Forelimb muscle (tissue), 1 donor: ENCODE data around the gene GABRE. TPM values are rescaled to one million over a fixed set of nuclear protein-coding genes. Genes with fewer than 3 reads are reported as not detected.

Source experiments
- DNase-seq: peaks from one replicate; pipeline ENCODE4 v3.0.0-alpha.2; 2013; ENCODE audit warnings: low read depth
- polyA plus RNA-seq: library from polyadenylated mRNA; unstranded; fragments of 120-200 nt; gene quantifications from one replicate; pipeline ENCODE4 v1.2.1, GENCODE V29; 2013; ENCODE audit not compliant: insufficient read length

GABRE gene, protein sequence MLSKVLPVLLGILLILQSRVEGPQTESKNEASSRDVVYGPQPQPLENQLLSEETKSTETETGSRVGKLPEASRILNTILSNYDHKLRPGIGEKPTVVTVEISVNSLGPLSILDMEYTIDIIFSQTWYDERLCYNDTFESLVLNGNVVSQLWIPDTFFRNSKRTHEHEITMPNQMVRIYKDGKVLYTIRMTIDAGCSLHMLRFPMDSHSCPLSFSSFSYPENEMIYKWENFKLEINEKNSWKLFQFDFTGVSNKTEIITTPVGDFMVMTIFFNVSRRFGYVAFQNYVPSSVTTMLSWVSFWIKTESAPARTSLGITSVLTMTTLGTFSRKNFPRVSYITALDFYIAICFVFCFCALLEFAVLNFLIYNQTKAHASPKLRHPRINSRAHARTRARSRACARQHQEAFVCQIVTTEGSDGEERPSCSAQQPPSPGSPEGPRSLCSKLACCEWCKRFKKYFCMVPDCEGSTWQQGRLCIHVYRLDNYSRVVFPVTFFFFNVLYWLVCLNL
- 51.0 TPM for polyA plus RNA-seq

GRCh38 chrX:151974336-151975227 is at the start of gene GABRE:
TSS of gene GABRE (minus strand) at chrX:151974676. CDS start at chrX:151974625, 51 bp downstream.
- peak; percentile 14 for DNase-seq

DNA sequence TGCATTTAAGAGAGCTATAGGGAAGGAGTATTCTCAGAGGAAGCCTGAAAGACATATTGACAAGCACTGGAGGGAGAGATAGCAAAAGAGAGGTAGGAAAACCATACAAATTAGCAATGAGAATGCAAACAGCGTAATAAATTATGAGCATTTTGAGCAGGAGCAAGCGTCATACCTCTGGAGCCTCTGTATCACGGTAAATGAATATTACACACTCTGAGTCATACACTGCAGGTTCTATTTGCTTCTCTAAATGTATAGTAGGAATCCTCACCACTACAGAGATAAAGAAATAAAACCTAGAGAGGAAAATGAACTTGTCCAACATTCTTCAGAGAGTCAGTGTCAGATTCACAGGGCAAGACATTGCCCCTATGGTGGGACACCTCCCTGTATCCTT is 46.4 kb upstream of the GABRE start:
- DNase-seq: no peak

- DNase-seq: no peak
These were observed 25.3 kb upstream of the GABRE start for GRCh38 chrX:151999813-152000212.

- DNase-seq: no peak
These were observed 23.1 kb upstream of the GABRE start for GRCh38 chrX:151997539-151997938.

DNA sequence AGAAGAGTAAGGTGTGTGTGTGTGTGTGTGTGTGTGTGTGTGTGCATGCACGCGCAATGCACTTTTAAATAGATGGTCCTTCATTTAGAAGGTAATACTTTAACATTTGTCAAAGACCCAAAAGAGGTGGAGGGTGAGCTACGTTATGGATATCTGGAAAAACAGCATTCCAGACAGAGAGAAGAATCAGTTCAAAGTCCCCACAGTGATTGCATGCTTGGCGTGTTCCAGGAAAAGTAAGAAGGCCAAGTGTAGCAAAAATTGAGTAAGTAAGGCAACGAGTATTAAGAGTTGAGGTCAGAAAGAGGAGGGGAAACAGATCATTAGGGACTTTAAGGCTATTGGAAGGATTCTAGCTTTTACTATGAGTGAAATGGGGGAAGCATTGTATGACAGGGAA is 21.9 kb upstream of the GABRE start:
- DNase-seq: no peak

DNA sequence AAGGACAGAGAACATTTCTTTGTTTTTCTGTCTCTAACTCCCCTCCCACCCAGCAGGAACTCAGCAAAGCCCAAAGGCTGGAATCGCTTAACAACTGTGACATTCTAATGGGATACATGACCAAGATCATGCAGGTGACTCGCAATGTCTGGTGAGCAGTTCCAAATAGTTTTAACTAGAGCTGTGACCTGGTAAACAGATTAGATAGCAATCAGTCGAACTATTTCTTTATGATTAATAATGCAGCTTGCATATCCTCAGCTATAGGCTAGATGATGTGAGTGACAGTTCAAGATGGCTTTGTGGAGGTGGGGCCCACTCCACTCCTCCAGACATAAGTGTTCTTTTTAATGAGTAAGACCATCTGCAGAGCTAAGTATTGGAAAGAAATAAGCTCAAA is 20.0 kb upstream of the GABRE start:
- DNase-seq: no peak

DNA sequence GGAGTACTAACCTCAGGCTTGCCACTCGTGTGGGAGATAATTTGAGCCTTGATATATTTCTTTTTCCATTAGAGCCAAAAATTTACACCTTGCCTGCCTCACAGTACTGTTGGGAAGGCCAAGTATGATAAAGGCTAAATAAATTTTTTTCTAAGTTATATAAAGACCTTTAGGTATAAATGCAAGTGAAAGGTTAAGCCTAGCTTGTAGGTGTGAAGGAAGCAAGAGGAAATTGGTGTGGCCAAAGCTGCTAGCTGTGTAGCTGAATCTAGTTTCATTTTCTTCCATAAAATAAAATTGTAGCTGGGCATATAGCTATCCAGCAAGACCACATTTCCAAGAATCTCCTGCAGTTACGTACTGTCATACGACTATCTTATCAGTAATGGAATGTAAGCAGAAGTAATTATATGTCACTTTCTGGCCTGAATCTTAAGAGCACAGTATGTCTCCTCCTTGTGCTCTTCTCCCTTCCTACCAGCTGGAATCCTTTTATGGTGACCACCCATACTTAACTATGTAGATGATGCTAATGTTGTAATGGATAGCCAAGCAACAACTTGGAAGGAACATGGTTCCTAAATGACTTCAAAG is 14.3 kb upstream of the GABRE start:
- no peak for DNase-seq

DNA sequence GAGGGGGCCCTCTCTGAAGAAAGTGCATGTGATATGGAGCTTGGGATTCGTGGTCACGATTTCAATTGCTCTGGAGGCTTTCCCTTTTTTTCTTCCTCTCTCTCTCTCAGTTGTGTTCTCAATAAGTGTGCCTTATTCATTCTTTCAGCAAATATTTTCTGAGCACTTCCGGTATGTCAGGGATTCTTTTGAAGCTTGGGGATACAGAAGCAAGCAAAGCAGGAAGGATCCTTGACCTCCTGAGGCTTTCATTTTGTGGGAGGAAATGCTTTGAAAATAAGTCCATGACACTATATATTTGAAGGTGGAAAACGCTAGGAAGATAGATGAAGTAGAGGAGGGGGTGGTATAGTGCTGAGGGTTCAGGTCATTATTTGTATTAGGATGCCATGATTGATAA is 12.6 kb upstream of the GABRE start:
- no peak for DNase-seq

- no peak for DNase-seq
These were observed 11.5 kb upstream of the GABRE start for GRCh38 chrX:151985955-151986354.

- DNase-seq: no peak
These were observed 11.1 kb upstream of the GABRE start for GRCh38 chrX:151985531-151985930.

DNA sequence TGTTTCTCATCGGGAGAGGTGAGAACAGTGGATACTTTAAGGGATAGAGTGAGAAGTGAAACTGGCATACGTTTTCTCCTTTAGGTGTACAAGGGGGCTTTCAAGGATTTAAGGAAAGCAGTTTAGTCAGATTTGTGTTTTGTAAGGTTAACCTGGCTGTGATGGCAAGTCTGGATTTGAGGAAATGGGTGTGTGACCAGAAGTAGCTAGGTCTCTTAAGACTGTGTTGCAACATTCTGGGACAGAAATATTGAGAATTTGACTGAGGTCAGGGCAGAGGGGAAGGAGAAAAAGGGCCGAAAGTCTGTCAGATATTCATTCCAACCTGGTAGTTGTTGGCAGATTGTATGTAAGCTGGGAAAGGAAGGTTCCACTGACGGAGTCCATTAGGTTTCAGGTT is 10.4 kb upstream of the GABRE start:
- DNase-seq: no peak

- DNase-seq: no peak
These were observed 9.9 kb upstream of the GABRE start for GRCh38 chrX:151984328-151984727.

- DNase-seq: no peak
These were observed 8.7 kb upstream of the GABRE start for GRCh38 chrX:151983186-151983585.

- no peak for DNase-seq
These were observed 7.7 kb upstream of the GABRE start for GRCh38 chrX:151982222-151982621.

- DNase-seq: no peak
These were observed 6.7 kb upstream of the GABRE start for GRCh38 chrX:151981129-151981528.

GRCh38 chrX:151977923-151978322 is 3.4 kb upstream of the GABRE start:
- no peak for DNase-seq

DNA sequence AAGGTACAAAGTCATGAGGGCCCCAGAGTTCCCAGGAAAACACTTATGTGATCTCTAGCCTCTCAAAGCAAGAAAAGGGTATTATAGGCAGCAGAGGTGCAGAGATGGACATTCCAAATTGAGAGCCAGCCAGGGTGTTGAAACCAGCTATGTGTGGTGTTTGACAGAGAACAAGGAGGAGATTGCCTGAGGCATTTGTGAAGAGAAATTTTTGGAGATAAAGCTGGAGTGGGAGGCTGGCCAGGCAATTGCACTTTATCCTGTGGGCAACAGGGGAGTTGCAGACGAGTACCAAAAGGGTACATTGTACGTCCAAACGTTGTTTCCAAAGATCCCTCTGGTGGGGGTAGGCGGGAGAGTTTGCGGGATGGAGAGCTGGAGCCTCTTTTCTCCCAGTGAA is 2.5 kb upstream of the GABRE start:
- DNase-seq: no peak

GRCh38 chrX:151975736-151976275 is 1.3 kb upstream of the GABRE start:
- no peak for DNase-seq

- DNase-seq: no peak
These were observed 735 bp upstream of the GABRE start for GRCh38 chrX:151975228-151975593.

- DNase-seq: no peak
These were observed 583 bp downstream of the GABRE start for GRCh38 chrX:151973851-151974335.

GRCh38 chrX:151973060-151973661 is 1.3 kb downstream of the GABRE start:
- no peak for DNase-seq
